ENCODE measurements around the gene TBC1D17. TPM values are rescaled to one million over a fixed set of nuclear protein-coding genes. Genes with fewer than 3 reads are reported as not detected.

Gene TBC1D17
- total and polyA plus RNA-seq, 2 of the 13 experiments (the other 11 are each of a cell fraction or from before 2014, with no cell fraction given) = 9.7 to 16.9 TPM

- TF ChIP-seq ZIK1 (CRISPR knock-in tag; IDR thresholded peaks at IDR 0.05; ENCODE audit: borderline replicate concordance, low read depth) = peak; percentile 58; the same call in 1 of the 2 replicates
- TF ChIP-seq POLR2AphosphoS5 (IDR thresholded peaks at IDR 0.05; ENCODE audit: low read depth, low read length) = peak; percentile 77
- TF ChIP-seq PHF8 (CRISPR knock-in tag; IDR thresholded peaks at IDR 0.05) = peak; percentile 76
- TF ChIP-seq ZNF317 (CRISPR knock-in tag; IDR thresholded peaks at IDR 0.05) = 0 out of 2 replicates have a peak, but pooled peaks have one; percentile 33
- TF ChIP-seq MIXL1 (CRISPR knock-in tag; IDR thresholded peaks at IDR 0.05) = no peak
- peak; percentile 44 for TF ChIP-seq ZNF792 (CRISPR knock-in tag; IDR thresholded peaks at IDR 0.05)
- peak; percentile 63; the same call in 1 of the 2 replicates for TF ChIP-seq ZNF33B (CRISPR knock-in tag; IDR thresholded peaks at IDR 0.05)
- no peak for TF ChIP-seq HOXA7 (CRISPR knock-in tag; IDR thresholded peaks at IDR 0.05)
- TF ChIP-seq JUNB (CRISPR knock-in tag; IDR thresholded peaks at IDR 0.05; ENCODE audit: borderline replicate concordance) = no peak
- TF ChIP-seq ATF7 (IDR thresholded peaks at IDR 0.05) = no peak
- no peak for TF ChIP-seq ATF7 (CRISPR knock-in tag; IDR thresholded peaks at IDR 0.05)
- TF ChIP-seq ZNF549 (CRISPR knock-in tag; IDR thresholded peaks at IDR 0.05) = no peak
- TF ChIP-seq ZBTB20 (CRISPR knock-in tag; IDR thresholded peaks at IDR 0.05; ENCODE audit: borderline replicate concordance, low read depth) = no peak
- 0 out of 2 replicates have a peak, but pooled peaks have one; percentile 21 for TF ChIP-seq ELF1 (CRISPR knock-in tag; IDR thresholded peaks at IDR 0.05)
- TF ChIP-seq RBAK (CRISPR knock-in tag; IDR thresholded peaks at IDR 0.05) = no peak
- no peak for TF ChIP-seq MED8 (CRISPR knock-in tag; IDR thresholded peaks at IDR 0.05; ENCODE audit: insufficient replicate concordance)
- TF ChIP-seq, protein P1, sequence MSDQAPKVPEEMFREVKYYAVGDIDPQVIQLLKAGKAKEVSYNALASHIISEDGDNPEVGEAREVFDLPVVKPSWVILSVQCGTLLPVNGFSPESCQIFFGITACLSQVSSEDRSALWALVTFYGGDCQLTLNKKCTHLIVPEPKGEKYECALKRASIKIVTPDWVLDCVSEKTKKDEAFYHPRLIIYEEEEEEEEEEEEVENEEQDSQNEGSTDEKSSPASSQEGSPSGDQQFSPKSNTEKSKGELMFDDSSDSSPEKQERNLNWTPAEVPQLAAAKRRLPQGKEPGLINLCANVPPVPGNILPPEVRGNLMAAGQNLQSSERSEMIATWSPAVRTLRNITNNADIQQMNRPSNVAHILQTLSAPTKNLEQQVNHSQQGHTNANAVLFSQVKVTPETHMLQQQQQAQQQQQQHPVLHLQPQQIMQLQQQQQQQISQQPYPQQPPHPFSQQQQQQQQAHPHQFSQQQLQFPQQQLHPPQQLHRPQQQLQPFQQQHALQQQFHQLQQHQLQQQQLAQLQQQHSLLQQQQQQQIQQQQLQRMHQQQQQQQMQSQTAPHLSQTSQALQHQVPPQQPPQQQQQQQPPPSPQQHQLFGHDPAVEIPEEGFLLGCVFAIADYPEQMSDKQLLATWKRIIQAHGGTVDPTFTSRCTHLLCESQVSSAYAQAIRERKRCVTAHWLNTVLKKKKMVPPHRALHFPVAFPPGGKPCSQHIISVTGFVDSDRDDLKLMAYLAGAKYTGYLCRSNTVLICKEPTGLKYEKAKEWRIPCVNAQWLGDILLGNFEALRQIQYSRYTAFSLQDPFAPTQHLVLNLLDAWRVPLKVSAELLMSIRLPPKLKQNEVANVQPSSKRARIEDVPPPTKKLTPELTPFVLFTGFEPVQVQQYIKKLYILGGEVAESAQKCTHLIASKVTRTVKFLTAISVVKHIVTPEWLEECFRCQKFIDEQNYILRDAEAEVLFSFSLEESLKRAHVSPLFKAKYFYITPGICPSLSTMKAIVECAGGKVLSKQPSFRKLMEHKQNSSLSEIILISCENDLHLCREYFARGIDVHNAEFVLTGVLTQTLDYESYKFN (CRISPR knock-in tag; conservative IDR thresholded peaks at IDR 0.05) = no peak; the same call in 1 of the 2 replicates
- TF ChIP-seq HDAC2 (CRISPR knock-in tag; IDR thresholded peaks at IDR 0.05) = no peak
- TF ChIP-seq ATF7-NPFF (CRISPR knock-in tag; IDR thresholded peaks at IDR 0.05; ENCODE audit: low read depth) = 0 out of 2 replicates have a peak, but pooled peaks have one; percentile 55
- TF ChIP-seq DZIP1 (CRISPR knock-in tag; IDR thresholded peaks at IDR 0.05) = no peak
- no peak for TF ChIP-seq NFATC3 (CRISPR knock-in tag; IDR thresholded peaks at IDR 0.05)
- TF ChIP-seq ZNF773 (CRISPR knock-in tag; IDR thresholded peaks at IDR 0.05; ENCODE audit: borderline replicate concordance) = no peak
- TF ChIP-seq ZBTB7B (CRISPR knock-in tag; IDR thresholded peaks at IDR 0.05) = peak; percentile 79
- no peak for TF ChIP-seq ZSCAN12 (CRISPR knock-in tag; IDR thresholded peaks at IDR 0.05)
- TF ChIP-seq NCOA1 (CRISPR knock-in tag; IDR thresholded peaks at IDR 0.05) = no peak
- TF ChIP-seq CBFB (CRISPR knock-in tag; IDR thresholded peaks at IDR 0.05) = peak; percentile 59; the same call in 1 of the 2 replicates
These were observed 26.8 kb upstream of the TBC1D17 start, which contains the start of gene PTOV1 (continued) for GRCh38 chr19:49850487-49851342.
